Measurements from ENCODE around the gene IGHMBP2.
"Not testable (repeated sequence)": the region's sequence is repeated elsewhere in the genome, so short reads cannot be mapped to it uniquely, and the experiment has no call there.

Gene IGHMBP2

GRCh38 chr11:68865241-68865640 lies 38.5 kb upstream of the IGHMBP2 start:
- Histone ChIP-seq H3K9ac (ENCODE audit: low read length in 5 of 5) (no peak overlapping the region), H3K27ac (ENCODE audit: low read depth, low read length) (no peak overlapping the region)

GRCh38 chr11:68867066-68867465 lies 36.6 kb upstream of the IGHMBP2 start:
- no peak overlapping the region for H3K4me3 ChIP-seq (ENCODE audit: low read depth in 1 of 5, low read length in 5 of 5)
- H3K36me3 ChIP-seq (ENCODE audit: control insufficient read depth in 5 of 5, insufficient read depth in 5 of 5, low read length in 5 of 5), result no peaks in the 10 kb centered on the region
- H3K9me3 ChIP-seq (ENCODE audit: control insufficient read depth in 5 of 5, low read length in 5 of 5), result peaks cover 0 to 10% (median 4%) of the 10 kb centered on the region in 5 donors
- H3K9ac ChIP-seq (ENCODE audit: low read length in 5 of 5), result no peak overlapping the region
- H3K27me3 ChIP-seq (ENCODE audit: control insufficient read depth in 5 of 5, insufficient read depth in 4 of 5, low read length in 5 of 5), result peaks cover 0 to 4% (median 2%) of the 10 kb centered on the region in 5 donors
- peaks cover 0 to 15% (median 8%) of the 10 kb centered on the region in 5 donors for H3K4me1 ChIP-seq (ENCODE audit: control insufficient read depth in 5 of 5, insufficient read depth in 5 of 5, low read length in 5 of 5)
- H3K27ac ChIP-seq (ENCODE audit: low read depth, low read length), result no peak overlapping the region

More at GRCh38 chr11:68865241-68865640, 38.5 kb upstream of the IGHMBP2 start:
- H3K4me3 ChIP-seq (ENCODE audit: low read depth in 1 of 5, low read length in 5 of 5), result no peak overlapping the region
- peaks cover 0 to 10% (median 4%) of the 10 kb centered on the region in 5 donors for H3K9me3 ChIP-seq (ENCODE audit: control insufficient read depth in 5 of 5, low read length in 5 of 5)
- H3K4me1 ChIP-seq (ENCODE audit: control insufficient read depth in 5 of 5, insufficient read depth in 5 of 5, low read length in 5 of 5), result peaks cover 0 to 12% (median 5%) of the 10 kb centered on the region in 5 donors
- no peaks in the 10 kb centered on the region for H3K36me3 ChIP-seq (ENCODE audit: control insufficient read depth in 5 of 5, insufficient read depth in 5 of 5, low read length in 5 of 5)
- H3K27me3 ChIP-seq (ENCODE audit: control insufficient read depth in 5 of 5, insufficient read depth in 4 of 5, low read length in 5 of 5), result peaks cover 0 to 3% (median 0%) of the 10 kb centered on the region in 5 donors

- Histone ChIP-seq H3K4me1 (ENCODE audit: control insufficient read depth in 5 of 5, insufficient read depth in 5 of 5, low read length in 5 of 5) (peaks cover 0 to 15% (median 8%) of the 10 kb centered on the region in 5 donors), H3K27me3 (ENCODE audit: control insufficient read depth in 5 of 5, insufficient read depth in 4 of 5, low read length in 5 of 5) (peaks cover 0 to 4% (median 0%) of the 10 kb centered on the region in 5 donors), H3K4me3 (ENCODE audit: low read depth in 1 of 5, low read length in 5 of 5) (no peak overlapping the region), H3K36me3 (ENCODE audit: control insufficient read depth in 5 of 5, insufficient read depth in 5 of 5, low read length in 5 of 5) (no peaks in the 10 kb centered on the region), H3K9ac (ENCODE audit: low read length in 5 of 5) (no peak overlapping the region), H3K27ac (ENCODE audit: low read depth, low read length) (no peak overlapping the region), H3K9me3 (ENCODE audit: control insufficient read depth in 5 of 5, low read length in 5 of 5) (peaks cover 0 to 9% (median 4%) of the 10 kb centered on the region in 5 donors)
Observed at GRCh38 chr11:68868221-68868835, 35.4 kb upstream of the IGHMBP2 start.

GRCh38 chr11:68870470-68870869 lies 33.2 kb upstream of the IGHMBP2 start:
- Histone ChIP-seq H3K27ac (ENCODE audit: low read depth, low read length) (no peak overlapping the region), H3K36me3 (ENCODE audit: control insufficient read depth in 5 of 5, insufficient read depth in 5 of 5, low read length in 5 of 5) (no peaks in the 10 kb centered on the region), H3K9me3 (ENCODE audit: control insufficient read depth in 5 of 5, low read length in 5 of 5) (no peaks in the 10 kb centered on the region), H3K4me3 (ENCODE audit: low read depth in 1 of 5, low read length in 5 of 5) (peak overlapping the region; percentile 26 to 75 (median 63)), H3K27me3 (ENCODE audit: control insufficient read depth in 5 of 5, insufficient read depth in 4 of 5, low read length in 5 of 5) (peaks cover 0 to 8% (median 2%) of the 10 kb centered on the region in 5 donors), H3K9ac (ENCODE audit: low read length in 5 of 5) (peak overlapping the region in 1 of 5 donors; percentile 53), H3K4me1 (ENCODE audit: control insufficient read depth in 5 of 5, insufficient read depth in 5 of 5, low read length in 5 of 5) (peaks cover 1 to 13% (median 10%) of the 10 kb centered on the region in 5 donors)

GRCh38 chr11:68872216-68873003 lies 31.3 kb upstream of the IGHMBP2 start:
- no peak overlapping the region for H3K4me3 ChIP-seq (ENCODE audit: low read depth in 1 of 5, low read length in 5 of 5)
- H3K27ac ChIP-seq (ENCODE audit: low read depth, low read length), result no peak overlapping the region

GRCh38 chr11:68878022-68878421 lies 25.7 kb upstream of the IGHMBP2 start:
- Histone ChIP-seq H3K27ac (ENCODE audit: low read depth, low read length) (no peak overlapping the region), H3K4me3 (ENCODE audit: low read depth in 1 of 5, low read length in 5 of 5) (no peak overlapping the region), H3K4me1 (ENCODE audit: control insufficient read depth in 5 of 5, insufficient read depth in 5 of 5, low read length in 5 of 5) (peaks cover 0 to 5% (median 0%) of the 10 kb centered on the region in 5 donors), H3K36me3 (ENCODE audit: control insufficient read depth in 5 of 5, insufficient read depth in 5 of 5, low read length in 5 of 5) (peaks cover 0 to 3% (median 0%) of the 10 kb centered on the region in 5 donors), H3K9ac (ENCODE audit: low read length in 5 of 5) (no peak overlapping the region), H3K27me3 (ENCODE audit: control insufficient read depth in 5 of 5, insufficient read depth in 4 of 5, low read length in 5 of 5) (peaks cover 0 to 4% (median 3%) of the 10 kb centered on the region in 5 donors), H3K9me3 (ENCODE audit: control insufficient read depth in 5 of 5, low read length in 5 of 5) (no peaks in the 10 kb centered on the region)

More at GRCh38 chr11:68872216-68873003, 31.3 kb upstream of the IGHMBP2 start:
- Histone ChIP-seq H3K9ac (ENCODE audit: low read length in 5 of 5) (no peak overlapping the region), H3K4me1 (ENCODE audit: control insufficient read depth in 5 of 5, insufficient read depth in 5 of 5, low read length in 5 of 5) (peaks cover 1 to 13% (median 13%) of the 10 kb centered on the region in 5 donors), H3K9me3 (ENCODE audit: control insufficient read depth in 5 of 5, low read length in 5 of 5) (no peaks in the 10 kb centered on the region), H3K27me3 (ENCODE audit: control insufficient read depth in 5 of 5, insufficient read depth in 4 of 5, low read length in 5 of 5) (peaks cover 0 to 8% (median 2%) of the 10 kb centered on the region in 5 donors), H3K36me3 (ENCODE audit: control insufficient read depth in 5 of 5, insufficient read depth in 5 of 5, low read length in 5 of 5) (no peaks in the 10 kb centered on the region)

GRCh38 chr11:68880851-68881250 lies 22.8 kb upstream of the IGHMBP2 start:
- Histone ChIP-seq H3K27me3 (ENCODE audit: control insufficient read depth in 5 of 5, insufficient read depth in 4 of 5, low read length in 5 of 5) (peaks cover 0 to 3% (median 0%) of the 10 kb centered on the region in 5 donors), H3K4me1 (ENCODE audit: control insufficient read depth in 5 of 5, insufficient read depth in 5 of 5, low read length in 5 of 5) (no peaks in the 10 kb centered on the region), H3K36me3 (ENCODE audit: control insufficient read depth in 5 of 5, insufficient read depth in 5 of 5, low read length in 5 of 5) (peaks cover 0 to 3% (median 0%) of the 10 kb centered on the region in 5 donors), H3K4me3 (ENCODE audit: low read depth in 1 of 5, low read length in 5 of 5) (no peak overlapping the region), H3K9me3 (ENCODE audit: control insufficient read depth in 5 of 5, low read length in 5 of 5) (no peaks in the 10 kb centered on the region), H3K9ac (ENCODE audit: low read length in 5 of 5) (no peak overlapping the region), H3K27ac (ENCODE audit: low read depth, low read length) (no peak overlapping the region)

- no peaks in the 10 kb centered on the region for H3K9me3 ChIP-seq (ENCODE audit: control insufficient read depth in 5 of 5, low read length in 5 of 5)
- H3K9ac ChIP-seq (ENCODE audit: low read length in 5 of 5), result no peak overlapping the region
- no peaks in the 10 kb centered on the region for H3K4me1 ChIP-seq (ENCODE audit: control insufficient read depth in 5 of 5, insufficient read depth in 5 of 5, low read length in 5 of 5)
- peaks cover 0 to 3% (median 0%) of the 10 kb centered on the region in 5 donors for H3K36me3 ChIP-seq (ENCODE audit: control insufficient read depth in 5 of 5, insufficient read depth in 5 of 5, low read length in 5 of 5)
- no peak overlapping the region for H3K4me3 ChIP-seq (ENCODE audit: low read depth in 1 of 5, low read length in 5 of 5)
- H3K27ac ChIP-seq (ENCODE audit: low read depth, low read length), result no peak overlapping the region
- peaks cover 0 to 3% (median 0%) of the 10 kb centered on the region in 5 donors for H3K27me3 ChIP-seq (ENCODE audit: control insufficient read depth in 5 of 5, insufficient read depth in 4 of 5, low read length in 5 of 5)
Observed at GRCh38 chr11:68881320-68881719, 22.4 kb upstream of the IGHMBP2 start.

GRCh38 chr11:68882391-68882790 lies 21.3 kb upstream of the IGHMBP2 start:
- Histone ChIP-seq H3K36me3 (ENCODE audit: control insufficient read depth in 5 of 5, insufficient read depth in 5 of 5, low read length in 5 of 5) (peaks cover 0 to 3% (median 0%) of the 10 kb centered on the region in 5 donors), H3K9ac (ENCODE audit: low read length in 5 of 5) (no peak overlapping the region), H3K4me3 (ENCODE audit: low read depth in 1 of 5, low read length in 5 of 5) (no peak overlapping the region), H3K4me1 (ENCODE audit: control insufficient read depth in 5 of 5, insufficient read depth in 5 of 5, low read length in 5 of 5) (no peaks in the 10 kb centered on the region), H3K27me3 (ENCODE audit: control insufficient read depth in 5 of 5, insufficient read depth in 4 of 5, low read length in 5 of 5) (peaks cover 0 to 3% (median 0%) of the 10 kb centered on the region in 5 donors), H3K27ac (ENCODE audit: low read depth, low read length) (no peak overlapping the region), H3K9me3 (ENCODE audit: control insufficient read depth in 5 of 5, low read length in 5 of 5) (no peaks in the 10 kb centered on the region)

- not testable (repeated sequence) for H3K9ac ChIP-seq (ENCODE audit: low read length in 5 of 5); H3K36me3 ChIP-seq (ENCODE audit: control insufficient read depth in 5 of 5, insufficient read depth in 5 of 5, low read length in 5 of 5); H3K27ac ChIP-seq (ENCODE audit: low read depth, low read length); H3K9me3 ChIP-seq (ENCODE audit: control insufficient read depth in 5 of 5, low read length in 5 of 5); H3K27me3 ChIP-seq (ENCODE audit: control insufficient read depth in 5 of 5, insufficient read depth in 4 of 5, low read length in 5 of 5); H3K4me1 ChIP-seq (ENCODE audit: control insufficient read depth in 5 of 5, insufficient read depth in 5 of 5, low read length in 5 of 5); H3K4me3 ChIP-seq (ENCODE audit: low read depth in 1 of 5, low read length in 5 of 5)
Observed at GRCh38 chr11:68884827-68885226, 18.9 kb upstream of the IGHMBP2 start.
